ENCODE data around the gene ZNF560. TPM values are rescaled to one million over a fixed set of nuclear protein-coding genes. Genes with fewer than 3 reads are reported as not detected.

ZNF560 gene
- total RNA-seq, 1 donor from 2014 or later = not detected

GRCh38 chr19:9500796-9501195 is 2.4 kb upstream of the ZNF560 start:
- Mint-ChIP-seq H3K27ac (no peak overlapping the region), H3K4me1 (no peaks in the 10 kb centered on the region), H3K27me3 (peaks cover 2% of the 10 kb centered on the region), H3K9me3 (peaks cover 24% of the 10 kb centered on the region), H3K36me3 (ENCODE audit: low read depth) (peaks cover 11% of the 10 kb centered on the region), H3K4me3 (no peak overlapping the region)
- no peak for DNase-seq
- CTCF ChIA-PET = no interaction called here
- POLR2A ChIA-PET = interaction anchor here (0.7 kb wide), 1 partner anchor 1006 kb away, joined by 3 read pairs; no protein-coding TSS in a partner anchor
- intact Hi-C loops (cut with micrococcal nuclease) = no loop called here
- no peak for ATAC-seq (ENCODE audit: low read depth)
- no peak for TF ChIP-seq CTCF (IDR thresholded peaks at IDR 0.05)

- peaks cover 2% of the 10 kb centered on the region for H3K27me3 Mint-ChIP-seq
- DNase-seq (no peak), ATAC-seq (ENCODE audit: low read depth) (no peak)
- no peak overlapping the region for H3K27ac Mint-ChIP-seq
- H3K36me3 Mint-ChIP-seq (ENCODE audit: low read depth) = peaks cover 7% of the 10 kb centered on the region
- no peaks in the 10 kb centered on the region for H3K4me1 Mint-ChIP-seq
- H3K4me3 Mint-ChIP-seq = no peak overlapping the region
- no peak for TF ChIP-seq CTCF (IDR thresholded peaks at IDR 0.05)
- H3K9me3 Mint-ChIP-seq = peaks cover 7% of the 10 kb centered on the region
- ChIA-PET POLR2A (no interaction called here), CTCF (no interaction called here)
- intact Hi-C loops (cut with micrococcal nuclease) = no loop called here
These were observed 4.3 kb downstream of the ZNF560 start for GRCh38 chr19:9494096-9494495.

GRCh38 chr19:9487016-9487415 is 11.4 kb downstream of the ZNF560 start:
- intact Hi-C loops (cut with micrococcal nuclease) = no loop called here
- H3K36me3 Mint-ChIP-seq (ENCODE audit: low read depth) = peaks cover 6% of the 10 kb centered on the region
- CTCF ChIA-PET = no interaction called here
- H3K4me1 Mint-ChIP-seq = no peaks in the 10 kb centered on the region
- peaks cover 21% of the 10 kb centered on the region for H3K9me3 Mint-ChIP-seq
- ATAC-seq (ENCODE audit: low read depth) (no peak), DNase-seq (no peak)
- POLR2A ChIA-PET = no interaction called here
- no peak overlapping the region for H3K4me3 Mint-ChIP-seq
- H3K27me3 Mint-ChIP-seq = no peaks in the 10 kb centered on the region
- H3K27ac Mint-ChIP-seq = no peak overlapping the region
- no peak for TF ChIP-seq CTCF (IDR thresholded peaks at IDR 0.05)

GRCh38 chr19:9485140-9485539 is 13.3 kb downstream of the ZNF560 start:
- no peaks in the 10 kb centered on the region for H3K4me1 Mint-ChIP-seq
- intact Hi-C loops (cut with micrococcal nuclease) = no loop called here
- ATAC-seq (ENCODE audit: low read depth) (no peak), DNase-seq (no peak)
- no peak for TF ChIP-seq CTCF (IDR thresholded peaks at IDR 0.05)
- CTCF ChIA-PET = no interaction called here
- no peaks in the 10 kb centered on the region for H3K27me3 Mint-ChIP-seq
- no peak overlapping the region for H3K27ac Mint-ChIP-seq
- H3K4me3 Mint-ChIP-seq = no peak overlapping the region
- POLR2A ChIA-PET = interaction anchor here (0.6 kb wide), 1 partner anchor 656 kb away, joined by 4 read pairs; no protein-coding TSS in a partner anchor
- peaks cover 24% of the 10 kb centered on the region for H3K9me3 Mint-ChIP-seq
- H3K36me3 Mint-ChIP-seq (ENCODE audit: low read depth) = peaks cover 6% of the 10 kb centered on the region

- no peak for TF ChIP-seq CTCF (IDR thresholded peaks at IDR 0.05)
- CTCF ChIA-PET = no interaction called here
- POLR2A ChIA-PET = interaction anchor here (0.6 kb wide), 1 partner anchor 88 kb away, joined by 8 read pairs; no protein-coding TSS in a partner anchor
- Mint-ChIP-seq H3K27me3 (peaks cover 3% of the 10 kb centered on the region), H3K36me3 (ENCODE audit: low read depth) (peaks cover 3% of the 10 kb centered on the region), H3K4me3 (no peak overlapping the region), H3K9me3 (peaks cover 29% of the 10 kb centered on the region), H3K27ac (no peak overlapping the region), H3K4me1 (no peaks in the 10 kb centered on the region)
- no peak for ATAC-seq (ENCODE audit: low read depth)
- intact Hi-C loops (cut with micrococcal nuclease) = no loop called here
- DNase-seq = no peak
These were observed 23.4 kb downstream of the ZNF560 start for GRCh38 chr19:9474975-9475374.
